HG03045 (cell line): ENCODE measurements around the gene TRIM41.
"Not testable (repeated sequence)": the region's sequence is repeated elsewhere in the genome, so short reads cannot be mapped to it uniquely, and the experiment has no call there.

Source experiments
- ATAC-seq: cut with Tn5 transposase; IDR thresholded peaks from one replicate; pipeline ENCODE4 v1.9.1; 2021; ENCODE audit warnings: mild to moderate bottlenecking, moderate library complexity; ENCODE audit not compliant: unreplicated experiment

The TRIM41 gene

GRCh38 chr5:181282874-181283273, 59.8 kb downstream of the TRIM41 start:
- no peak for ATAC-seq

GRCh38 chr5:181283347-181283746, 60.3 kb downstream of the TRIM41 start:
- ATAC-seq = no peak

DNA sequence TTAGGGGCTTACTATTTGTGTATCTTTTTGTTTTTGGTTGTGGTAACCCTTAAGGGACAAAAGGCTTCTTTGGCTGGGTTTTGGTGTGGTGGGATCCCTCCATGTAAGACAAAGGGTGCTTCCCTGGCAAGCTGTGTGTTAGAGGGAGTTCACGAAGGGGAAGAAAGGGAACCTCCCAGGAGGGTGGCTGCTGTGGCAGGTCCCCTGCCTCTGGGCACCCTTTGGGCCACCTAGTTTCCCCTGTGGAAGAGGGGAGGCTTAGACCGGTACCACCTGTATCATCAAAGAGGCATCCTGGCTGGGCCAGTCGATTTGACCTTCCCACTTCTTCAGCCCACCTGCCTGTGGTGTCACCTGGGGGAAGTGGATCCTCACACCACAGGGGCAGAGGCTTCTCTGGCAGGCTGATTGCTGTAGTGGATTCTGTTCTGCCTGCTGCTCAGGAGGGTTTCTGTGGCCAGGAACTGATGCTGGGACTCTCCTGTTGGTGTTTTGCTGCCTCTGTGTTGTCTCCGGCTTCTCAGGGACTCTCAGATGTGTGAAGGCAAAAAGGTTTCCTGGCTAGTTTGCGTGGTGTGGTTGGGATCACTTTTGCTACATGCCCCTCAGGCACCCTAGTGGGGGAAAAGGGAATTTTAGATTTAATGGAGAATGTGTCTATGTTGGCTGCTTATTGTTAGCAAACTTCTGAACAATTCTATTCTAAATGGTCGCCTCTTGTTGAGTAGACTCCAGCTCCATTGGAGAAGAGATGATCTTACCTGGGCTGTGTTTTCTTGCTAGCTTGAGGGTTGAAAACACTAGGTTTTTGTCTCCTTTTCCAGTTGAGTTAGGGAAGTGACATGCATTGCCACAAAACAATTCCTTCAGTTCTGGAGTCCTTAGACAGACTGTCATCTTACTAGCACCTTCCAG, 61.0 kb downstream of the TRIM41 start:
- not testable (repeated sequence) for ATAC-seq
